ENCODE results near the gene HNRNPF.

The HNRNPF gene

DNA sequence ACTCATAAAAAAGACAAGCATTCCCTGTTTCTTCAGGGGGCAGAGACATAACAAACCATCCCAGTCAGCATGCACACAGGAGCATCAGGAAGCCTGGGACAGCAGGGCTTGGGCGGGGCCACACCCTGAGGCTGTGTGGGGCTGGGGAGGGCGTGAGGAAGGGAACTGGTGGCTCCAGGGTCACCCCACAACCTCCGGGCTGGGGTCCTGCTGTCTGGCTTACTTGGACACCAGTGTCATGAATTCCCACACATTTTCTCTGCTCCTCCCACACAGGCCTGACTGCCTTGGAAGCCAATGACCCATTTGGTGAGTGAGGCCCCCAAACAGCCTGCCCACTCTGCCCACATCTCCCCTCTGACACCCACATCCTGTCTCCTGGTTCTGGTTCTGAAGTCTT is 34.8 kb downstream of the HNRNPF start:
- Histone ChIP-seq H2AFZ (ENCODE audit: low read depth, low read length, severe bottlenecking) (no peak overlapping the region), H3K27ac (ENCODE audit: low read depth, low read length) (no peak overlapping the region), H3K79me2 (ENCODE audit: insufficient read depth, low read length) (no peaks in the 10 kb centered on the region), H3K9me3 (ENCODE audit: insufficient read depth, low read length) (no peaks in the 10 kb centered on the region), H3K36me3 (ENCODE audit: low read length) (no peaks in the 10 kb centered on the region), H3F3A (ENCODE audit: insufficient read depth) (no peaks in the 10 kb centered on the region), H3K4me3 (ENCODE audit: insufficient read depth, low read length, poor library complexity, severe bottlenecking) (no peak overlapping the region), H3K9me2 (replicated peaks; ENCODE audit: insufficient read depth, low read length) (no peaks in the 10 kb centered on the region), H3K4me2 (ENCODE audit: low read depth, low read length, poor library complexity, severe bottlenecking) (no peak overlapping the region), H3K9ac (ENCODE audit: low read length) (no peak overlapping the region), H3K27me3 (ENCODE audit: low read length) (no peaks in the 10 kb centered on the region), H4K20me1 (ENCODE audit: low read depth, low read length) (no peaks in the 10 kb centered on the region)
- TF ChIP-seq EZH2phosphoT487 (conservative IDR thresholded peaks at IDR 0.05; ENCODE audit: low read length), result no peak
- TF ChIP-seq, protein P1, sequence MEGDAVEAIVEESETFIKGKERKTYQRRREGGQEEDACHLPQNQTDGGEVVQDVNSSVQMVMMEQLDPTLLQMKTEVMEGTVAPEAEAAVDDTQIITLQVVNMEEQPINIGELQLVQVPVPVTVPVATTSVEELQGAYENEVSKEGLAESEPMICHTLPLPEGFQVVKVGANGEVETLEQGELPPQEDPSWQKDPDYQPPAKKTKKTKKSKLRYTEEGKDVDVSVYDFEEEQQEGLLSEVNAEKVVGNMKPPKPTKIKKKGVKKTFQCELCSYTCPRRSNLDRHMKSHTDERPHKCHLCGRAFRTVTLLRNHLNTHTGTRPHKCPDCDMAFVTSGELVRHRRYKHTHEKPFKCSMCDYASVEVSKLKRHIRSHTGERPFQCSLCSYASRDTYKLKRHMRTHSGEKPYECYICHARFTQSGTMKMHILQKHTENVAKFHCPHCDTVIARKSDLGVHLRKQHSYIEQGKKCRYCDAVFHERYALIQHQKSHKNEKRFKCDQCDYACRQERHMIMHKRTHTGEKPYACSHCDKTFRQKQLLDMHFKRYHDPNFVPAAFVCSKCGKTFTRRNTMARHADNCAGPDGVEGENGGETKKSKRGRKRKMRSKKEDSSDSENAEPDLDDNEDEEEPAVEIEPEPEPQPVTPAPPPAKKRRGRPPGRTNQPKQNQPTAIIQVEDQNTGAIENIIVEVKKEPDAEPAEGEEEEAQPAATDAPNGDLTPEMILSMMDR (IDR thresholded peaks at IDR 0.05; ENCODE audit: insufficient read depth, low read length, poor library complexity, severe bottlenecking), result no peak

DNA sequence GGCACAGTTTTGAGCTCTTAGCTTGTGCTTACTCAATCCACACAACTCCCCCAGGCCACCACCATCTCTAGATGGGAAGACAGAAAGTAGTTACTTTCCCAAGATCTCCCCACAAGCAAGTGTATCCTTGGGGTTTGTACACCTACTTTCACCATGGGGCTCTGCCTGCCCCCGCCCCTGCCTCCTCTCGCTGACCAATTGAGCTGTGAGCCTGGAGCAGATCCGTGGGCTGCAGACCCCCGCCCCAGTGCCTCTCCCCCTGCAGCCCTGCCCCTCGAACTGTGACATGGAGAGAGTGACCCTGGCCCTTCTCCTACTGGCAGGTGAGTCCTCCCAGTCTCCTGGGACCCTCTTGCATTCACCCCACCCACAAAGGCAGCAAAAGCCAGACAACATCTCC is 35.5 kb downstream of the HNRNPF start:
- Histone ChIP-seq H4K20me1 (ENCODE audit: low read depth, low read length) (no peaks in the 10 kb centered on the region), H3K4me2 (ENCODE audit: low read depth, low read length, poor library complexity, severe bottlenecking) (no peak overlapping the region), H3K36me3 (ENCODE audit: low read length) (no peaks in the 10 kb centered on the region), H3K27ac (ENCODE audit: low read depth, low read length) (no peak overlapping the region), H2AFZ (ENCODE audit: low read depth, low read length, severe bottlenecking) (no peak overlapping the region), H3K9me2 (replicated peaks; ENCODE audit: insufficient read depth, low read length) (no peaks in the 10 kb centered on the region), H3K9me3 (ENCODE audit: insufficient read depth, low read length) (no peaks in the 10 kb centered on the region), H3K79me2 (ENCODE audit: insufficient read depth, low read length) (no peaks in the 10 kb centered on the region), H3K9ac (ENCODE audit: low read length) (no peak overlapping the region), H3K27me3 (ENCODE audit: low read length) (no peaks in the 10 kb centered on the region), H3K4me3 (ENCODE audit: insufficient read depth, low read length, poor library complexity, severe bottlenecking) (no peak overlapping the region), H3F3A (ENCODE audit: insufficient read depth) (no peaks in the 10 kb centered on the region)
- TF ChIP-seq EZH2phosphoT487 (conservative IDR thresholded peaks at IDR 0.05; ENCODE audit: low read length), result no peak
- TF ChIP-seq, protein P1 (IDR thresholded peaks at IDR 0.05; ENCODE audit: insufficient read depth, low read length, poor library complexity, severe bottlenecking), result no peak

DNA sequence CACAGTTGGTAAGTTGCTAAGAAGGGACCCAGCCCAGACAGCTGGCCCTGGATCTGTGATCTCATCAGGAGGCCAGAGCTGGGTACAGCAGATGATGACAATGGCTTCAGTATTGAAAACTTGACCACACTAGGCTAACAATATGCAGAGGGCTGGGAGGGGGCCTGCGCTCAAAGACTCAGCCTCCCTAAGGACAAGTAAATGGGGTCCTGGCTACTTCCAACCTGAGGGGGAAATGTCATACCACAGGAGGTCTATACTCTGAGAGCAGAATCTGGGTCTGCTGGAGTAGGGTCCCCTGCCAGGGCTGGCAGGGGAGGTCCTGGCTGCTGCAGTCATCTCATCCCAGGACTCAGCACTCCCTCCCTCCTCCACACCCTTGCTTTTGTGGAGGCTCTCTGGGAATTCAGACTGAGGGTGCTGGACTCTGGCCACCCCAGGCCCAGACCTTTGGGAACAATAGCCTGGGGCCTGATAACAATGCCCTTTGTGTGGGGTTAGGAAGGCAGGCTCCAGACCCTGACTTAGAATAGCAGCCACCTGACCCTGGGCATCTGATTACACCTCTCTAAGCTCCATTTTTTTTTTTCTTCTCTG is 36.1 kb downstream of the HNRNPF start:
- no peaks in the 10 kb centered on the region for H3F3A ChIP-seq (ENCODE audit: insufficient read depth)
- H3K27ac ChIP-seq (ENCODE audit: low read depth, low read length), result no peak overlapping the region
- no peak overlapping the region for H3K4me3 ChIP-seq (ENCODE audit: insufficient read depth, low read length, poor library complexity, severe bottlenecking)
- no peak overlapping the region for H3K9ac ChIP-seq (ENCODE audit: low read length)
- no peak overlapping the region for H3K4me2 ChIP-seq (ENCODE audit: low read depth, low read length, poor library complexity, severe bottlenecking)
- H3K9me3 ChIP-seq (ENCODE audit: insufficient read depth, low read length), result no peaks in the 10 kb centered on the region
- no peak overlapping the region for H2AFZ ChIP-seq (ENCODE audit: low read depth, low read length, severe bottlenecking)
- H4K20me1 ChIP-seq (ENCODE audit: low read depth, low read length), result no peaks in the 10 kb centered on the region
- H3K27me3 ChIP-seq (ENCODE audit: low read length), result no peaks in the 10 kb centered on the region
- H3K36me3 ChIP-seq (ENCODE audit: low read length), result no peaks in the 10 kb centered on the region
- H3K9me2 ChIP-seq (replicated peaks; ENCODE audit: insufficient read depth, low read length), result no peaks in the 10 kb centered on the region
- no peaks in the 10 kb centered on the region for H3K79me2 ChIP-seq (ENCODE audit: insufficient read depth, low read length)
- TF ChIP-seq EZH2phosphoT487 (conservative IDR thresholded peaks at IDR 0.05; ENCODE audit: low read length), result no peak
- TF ChIP-seq, protein P1 (IDR thresholded peaks at IDR 0.05; ENCODE audit: insufficient read depth, low read length, poor library complexity, severe bottlenecking), result no peak
